SK-N-MC (cell line): ENCODE measurements around the gene MSANTD2.

ENCODE experiments used
- EZH2 ChIP-seq: fragments of 200-600 bp; sonication (generic); IDR thresholded peaks from one replicate; pipeline ENCODE4 v1.6.1; 2017; ENCODE audit warnings: antibody characterized with exemption
- POLR2AphosphoS5 ChIP-seq: IDR thresholded peaks from 2 replicates; pipeline ENCODE4 v1.6.1; 2012; ENCODE audit warnings: mild to moderate bottlenecking, low read depth, low read length, borderline replicate concordance

DNA sequence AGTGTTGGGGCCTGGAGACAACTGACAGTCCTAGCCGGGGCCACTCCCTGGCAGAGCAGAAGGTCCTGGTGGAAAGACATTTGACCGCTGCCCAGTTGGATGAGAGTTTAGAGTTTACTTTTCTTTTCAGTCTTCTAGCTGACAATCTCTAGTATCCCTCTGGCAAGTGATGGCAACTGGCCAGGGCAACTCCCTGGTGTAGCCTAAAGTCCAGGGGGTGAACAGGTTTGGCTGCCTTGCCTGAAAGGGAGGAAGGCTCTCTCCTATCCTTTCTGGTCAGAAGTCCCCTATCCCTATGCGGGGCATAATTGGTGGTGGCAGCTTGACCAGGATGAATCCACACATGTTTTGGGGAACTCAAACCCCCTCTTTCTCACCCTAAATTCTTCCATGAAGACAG lies 16.8 kb upstream of the MSANTD2 start:
- TF ChIP-seq POLR2AphosphoS5, result no peak
- no peak for TF ChIP-seq EZH2
